KG1 (cell line): Measurements from ENCODE around the gene KIAA0825.

Source experiments
- DNase-seq: peaks from one replicate; lab custom pipeline; 2025; lab: John Stamatoyannopoulos, UW

Gene KIAA0825

GRCh38 chr5:94618493-94619328, at the start of gene KIAA0825, which contains the start of gene SLF1:
Gene KIAA0825 (minus strand): TSS chr5:94618604. CDS start chr5:94537126, 81,478 bp downstream.
Gene SLF1 (plus strand): TSS chr5:94618669. CDS start chr5:94628811, 10,142 bp downstream.
- DNase-seq: no peak

- no peak for DNase-seq
Measured at GRCh38 chr5:94667937-94668336, 49.5 kb upstream of the KIAA0825 start.

DNA sequence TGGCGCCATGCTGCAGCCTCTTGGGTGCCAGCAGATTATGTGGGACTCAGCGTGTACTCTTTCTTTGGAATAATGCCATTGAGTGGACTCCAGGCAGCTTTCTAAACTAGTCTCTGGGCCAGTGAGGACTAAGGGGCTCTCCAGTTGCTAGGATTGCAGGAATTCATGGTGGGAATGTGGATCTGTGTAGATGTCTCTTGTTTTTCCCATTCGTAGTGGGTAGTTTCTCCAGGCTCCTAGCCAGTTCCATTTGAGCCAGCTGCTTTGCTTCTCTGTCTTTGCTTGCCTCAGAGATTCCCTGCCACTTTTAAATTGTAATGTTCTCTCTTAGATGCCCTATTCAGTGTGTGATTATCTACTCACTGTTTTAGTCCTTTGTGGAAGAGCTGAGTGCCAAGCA, 42.7 kb upstream of the KIAA0825 start:
- DNase-seq: no peak

- DNase-seq: no peak
Measured at GRCh38 chr5:94660506-94660905, 42.1 kb upstream of the KIAA0825 start.

GRCh38 chr5:94658272-94658671, 39.9 kb upstream of the KIAA0825 start:
- DNase-seq: no peak

DNA sequence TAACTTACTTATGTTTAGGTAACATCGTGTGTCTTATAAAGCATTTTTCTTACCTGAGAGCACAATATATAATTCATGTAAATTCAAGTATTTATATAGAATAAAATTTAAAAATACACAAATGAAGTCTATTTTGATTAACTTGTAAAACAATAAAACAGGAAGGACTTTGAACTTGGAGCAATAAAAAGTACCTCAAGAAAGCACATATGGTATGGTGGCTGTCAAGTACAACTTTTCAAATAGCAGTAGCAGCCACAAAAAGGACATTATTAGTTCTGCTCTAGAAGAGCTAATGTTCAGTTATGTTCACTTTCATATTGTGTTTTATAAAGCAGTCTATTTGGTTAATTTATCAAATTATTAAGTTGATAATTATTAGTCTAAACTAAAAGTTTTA, 31.5 kb upstream of the KIAA0825 start:
- no peak for DNase-seq

- DNase-seq: no peak
Measured at GRCh38 chr5:94646758-94647157, 28.4 kb upstream of the KIAA0825 start.

- no peak for DNase-seq
Measured at GRCh38 chr5:94645053-94645452, 26.6 kb upstream of the KIAA0825 start.

GRCh38 chr5:94640176-94640575, 21.8 kb upstream of the KIAA0825 start:
- DNase-seq: no peak

- no peak for DNase-seq
Measured at GRCh38 chr5:94632024-94632423, 13.6 kb upstream of the KIAA0825 start.

- no peak for DNase-seq
Measured at GRCh38 chr5:94627191-94627590, 8.8 kb upstream of the KIAA0825 start.

- DNase-seq: no peak
Measured at GRCh38 chr5:94623877-94624276, 5.5 kb upstream of the KIAA0825 start.

- no peak for DNase-seq
Measured at GRCh38 chr5:94623011-94623410, 4.6 kb upstream of the KIAA0825 start.

- DNase-seq: no peak
Measured at GRCh38 chr5:94621763-94622162, 3.4 kb upstream of the KIAA0825 start.

DNA sequence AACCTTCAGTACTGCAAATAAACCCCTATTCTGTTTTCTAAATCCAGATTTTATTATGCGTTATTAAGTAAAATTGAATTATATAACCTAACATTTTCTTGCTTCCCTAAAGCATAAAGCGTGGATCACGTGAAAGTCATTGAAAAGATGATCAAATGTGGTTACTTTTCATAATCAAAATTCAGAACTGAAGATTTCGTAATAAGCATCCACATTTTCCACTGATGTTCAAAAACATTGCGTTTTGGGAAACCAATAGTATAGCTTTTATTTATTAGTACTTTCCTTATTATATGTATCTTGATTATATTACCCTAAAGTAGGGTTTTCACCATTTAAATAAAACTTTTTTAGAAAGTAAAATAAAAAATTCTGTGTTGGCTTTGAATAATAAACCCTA, 1.9 kb upstream of the KIAA0825 start:
- no peak for DNase-seq

- no peak for DNase-seq
Measured at GRCh38 chr5:94618029-94618492, 343 bp downstream of the KIAA0825 start.

DNA sequence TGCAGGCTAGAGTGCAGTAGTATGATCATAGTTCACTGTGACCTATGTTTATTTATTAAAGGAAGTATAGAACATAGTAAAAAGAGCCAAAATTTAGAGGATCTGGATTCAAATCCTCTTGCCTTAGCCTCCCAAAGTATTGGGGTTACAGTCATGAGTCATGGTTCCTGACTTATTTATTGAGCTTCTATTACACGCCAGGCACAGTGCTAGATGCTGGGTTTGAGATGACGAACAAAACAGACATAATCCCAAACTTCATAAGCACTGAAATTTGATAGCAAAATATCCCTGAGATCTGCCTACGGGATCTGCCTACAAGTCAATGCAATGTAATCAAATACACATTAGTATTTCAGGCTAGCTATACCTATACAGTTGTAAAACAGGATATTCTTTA, 2.5 kb downstream of the KIAA0825 start:
- no peak for DNase-seq

GRCh38 chr5:94614156-94614805, 4.1 kb downstream of the KIAA0825 start:
- no peak for DNase-seq

GRCh38 chr5:94613583-94613982, 4.8 kb downstream of the KIAA0825 start:
- DNase-seq: no peak

DNA sequence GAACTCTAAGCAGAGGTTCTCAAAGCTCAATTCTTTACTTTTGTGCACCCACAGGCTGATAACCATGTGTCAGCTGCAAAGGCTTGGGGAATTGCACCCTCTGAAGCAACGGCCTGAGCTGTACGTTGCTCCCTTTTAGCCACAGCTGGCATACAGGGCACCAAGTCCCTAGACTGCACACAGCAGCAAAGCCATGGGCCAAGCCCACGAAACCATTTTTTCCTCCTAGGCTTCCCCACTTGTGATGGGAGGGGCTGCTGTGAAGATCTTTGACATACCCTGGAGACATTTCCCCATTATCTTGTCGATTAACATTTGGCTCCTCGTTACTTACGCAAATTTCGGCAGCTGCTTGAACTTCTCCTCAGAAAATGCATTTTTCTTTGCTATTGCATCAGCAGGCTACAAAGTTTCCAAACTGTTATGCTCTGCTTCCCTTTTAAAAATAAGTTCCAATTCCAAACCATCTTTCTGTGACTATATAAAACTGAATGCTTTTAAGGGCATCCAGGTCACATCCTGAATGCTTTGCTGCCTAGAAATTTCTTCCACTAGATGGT, 23.0 kb downstream of the KIAA0825 start:
- DNase-seq: no peak

DNA sequence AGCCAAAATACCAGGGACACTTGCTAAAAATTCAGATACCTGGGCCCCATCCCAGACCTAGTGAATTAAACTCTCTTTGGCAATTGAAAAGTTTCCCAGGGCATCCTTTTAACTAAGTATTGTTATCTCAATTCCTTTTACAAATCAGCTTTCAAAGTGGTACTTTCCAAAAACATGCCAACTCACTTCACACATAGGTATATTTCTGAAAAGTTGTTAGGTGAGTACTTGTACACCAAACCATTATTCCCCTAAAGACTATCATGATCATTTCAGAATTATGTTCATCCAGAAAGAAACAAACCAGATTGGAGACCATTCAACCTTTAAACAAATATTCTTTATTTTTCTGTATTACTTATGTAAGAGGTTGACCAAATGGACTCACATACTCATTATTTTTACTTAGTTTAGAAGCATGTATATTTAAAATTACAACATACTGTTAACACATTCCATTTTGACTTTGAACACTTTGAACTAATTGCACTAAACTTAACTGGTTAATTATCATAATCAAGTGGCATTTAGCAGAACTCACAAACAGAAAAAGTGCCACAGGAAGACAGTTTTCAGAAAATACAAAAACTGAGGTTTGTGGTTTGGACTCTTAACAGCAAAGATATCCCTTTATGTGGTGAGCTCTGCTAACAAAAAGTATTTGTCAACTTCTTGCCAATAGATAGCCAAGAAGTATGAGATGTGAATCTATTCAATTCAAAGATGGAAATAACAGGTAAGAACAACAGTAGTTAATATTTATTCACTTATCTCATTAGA, 40.7 kb downstream of the KIAA0825 start:
- no peak for DNase-seq

GRCh38 chr5:94575196-94575595, 43.2 kb downstream of the KIAA0825 start:
- DNase-seq: no peak
